ENCODE data around the gene KCNG2. TPM values are rescaled to one million over a fixed set of nuclear protein-coding genes. Genes with fewer than 3 reads are reported as not detected.

KCNG2 gene
- 1.2 and 3.0 TPM in 2 replicates for total RNA-seq

GRCh38 chr18:79797518-79798345, at the start of gene KCNG2:
KCNG2 (plus strand) TSS chr18:79797938; CDS start chr18:79863668, 65,730 bp downstream.

Other genes starting within 250 kb of the KCNG2 start
- gene CTDP1, start 118.1 kb upstream of the KCNG2 start, total RNA-seq, result 17.2 and 19.3 TPM in 2 replicates
- gene SLC66A2, start 153.7 kb downstream of the KCNG2 start, total RNA-seq, result 24.8 and 34.3 TPM in 2 replicates
- 11.2 and 19.3 TPM in 2 replicates for gene HSBP1L1, start 166.7 kb downstream of the KCNG2 start, total RNA-seq
- gene TXNL4A, start 190.6 kb downstream of the KCNG2 start, total RNA-seq, result 59.7 and 75.0 TPM in 2 replicates
- 39.2 and 44.3 TPM in 2 replicates for gene RBFA, start 236.5 kb downstream of the KCNG2 start, total RNA-seq